ENCODE results near the gene ALDH8A1. TPM values are rescaled to one million over a fixed set of nuclear protein-coding genes. Genes with fewer than 3 reads are reported as not detected.

ALDH8A1 gene
- polyA plus RNA-seq, 1 experiment: 0.35 TPM

- Histone ChIP-seq H3K27ac (ENCODE audit: low read depth, low read length) (no peak overlapping the region), H3K27me3 (ENCODE audit: control insufficient read depth, insufficient read depth, low read length) (no peaks in the 10 kb centered on the region), H3K4me3 (ENCODE audit: low read depth, low read length) (no peak overlapping the region), H3K9me3 (ENCODE audit: control insufficient read depth, insufficient read depth, low read length) (peaks cover 11% of the 10 kb centered on the region; the same call in 1 of the 2 replicates)
- POLR2A ChIA-PET: no interaction called here
- no peak for DNase-seq (ENCODE audit: low read depth, low spot score)
- CTCF ChIA-PET: interaction anchor here (0.9 to 2.7 kb wide), 2 partner anchors 12 to 31 kb away, joined by 3 to 11 read pairs; no protein-coding TSS in a partner anchor
- TF ChIP-seq CTCF (IDR thresholded peaks at IDR 0.05; ENCODE audit: low read depth, low read length): no peak
Observed at GRCh38 chr6:134894800-134895199, 55.1 kb downstream of the ALDH8A1 start.

GRCh38 chr6:134892362-134892761 is 57.5 kb downstream of the ALDH8A1 start:
- TF ChIP-seq CTCF (IDR thresholded peaks at IDR 0.05; ENCODE audit: low read depth, low read length): no peak
- ChIA-PET POLR2A (no interaction called here), CTCF (no interaction called here)
- no peak overlapping the region for H3K4me3 ChIP-seq (ENCODE audit: low read depth, low read length)
- H3K27me3 ChIP-seq (ENCODE audit: control insufficient read depth, insufficient read depth, low read length): no peaks in the 10 kb centered on the region
- no peak overlapping the region for H3K27ac ChIP-seq (ENCODE audit: low read depth, low read length)
- H3K9me3 ChIP-seq (ENCODE audit: control insufficient read depth, insufficient read depth, low read length): peaks cover 11% of the 10 kb centered on the region; the same call in 1 of the 2 replicates
- no peak for DNase-seq (ENCODE audit: low read depth, low spot score)

GRCh38 chr6:134891633-134892032 is 58.3 kb downstream of the ALDH8A1 start:
- H3K4me3 ChIP-seq (ENCODE audit: low read depth, low read length): no peak overlapping the region
- TF ChIP-seq CTCF (IDR thresholded peaks at IDR 0.05; ENCODE audit: low read depth, low read length): no peak
- ChIA-PET POLR2A (no interaction called here), CTCF (interaction anchor here (1.2 to 2.2 kb wide), 3 partner anchors 9 to 735 kb away, joined by 3 to 7 read pairs (median 6); no protein-coding TSS in a partner anchor)
- DNase-seq (ENCODE audit: low read depth, low spot score): no peak
- no peaks in the 10 kb centered on the region for H3K27me3 ChIP-seq (ENCODE audit: control insufficient read depth, insufficient read depth, low read length)
- no peak overlapping the region for H3K27ac ChIP-seq (ENCODE audit: low read depth, low read length)
- peaks cover 11% of the 10 kb centered on the region; the same call in 1 of the 2 replicates for H3K9me3 ChIP-seq (ENCODE audit: control insufficient read depth, insufficient read depth, low read length)

- Histone ChIP-seq H3K9me3 (ENCODE audit: control insufficient read depth, insufficient read depth, low read length) (peaks cover 11% of the 10 kb centered on the region; the same call in 1 of the 2 replicates), H3K4me3 (ENCODE audit: low read depth, low read length) (no peak overlapping the region), H3K27me3 (ENCODE audit: control insufficient read depth, insufficient read depth, low read length) (no peaks in the 10 kb centered on the region), H3K27ac (ENCODE audit: low read depth, low read length) (no peak overlapping the region)
- ChIA-PET CTCF (interaction anchor here (1.0 kb wide), 1 partner anchor 52 kb away, joined by 5 read pairs; no protein-coding TSS in a partner anchor), POLR2A (no interaction called here)
- DNase-seq (ENCODE audit: low read depth, low spot score): no peak
- TF ChIP-seq CTCF (IDR thresholded peaks at IDR 0.05; ENCODE audit: low read depth, low read length): no peak
Observed at GRCh38 chr6:134888316-134888715, 61.6 kb downstream of the ALDH8A1 start.

- TF ChIP-seq CTCF (IDR thresholded peaks at IDR 0.05; ENCODE audit: low read depth, low read length): no peak
- POLR2A ChIA-PET: no interaction called here
- Histone ChIP-seq H3K27me3 (ENCODE audit: control insufficient read depth, insufficient read depth, low read length) (no peaks in the 10 kb centered on the region), H3K27ac (ENCODE audit: low read depth, low read length) (no peak overlapping the region), H3K4me3 (ENCODE audit: low read depth, low read length) (no peak overlapping the region), H3K9me3 (ENCODE audit: control insufficient read depth, insufficient read depth, low read length) (no peaks in the 10 kb centered on the region)
- DNase-seq (ENCODE audit: low read depth, low spot score): no peak
- CTCF ChIA-PET: interaction anchor here (0.7 to 4.7 kb wide), 4 partner anchors 10 to 762 kb away, joined by 3 to 69 read pairs (median 42); no protein-coding TSS in a partner anchor
Observed at GRCh38 chr6:134884752-134885151, 65.1 kb downstream of the ALDH8A1 start.
